Mammary epithelial cell (primary cell): ENCODE results near the gene KCNIP1.

ENCODE experiments used
- CTCF ChIP-seq, 2 donors: IDR thresholded peaks in 1 of 2; conservative IDR thresholded peaks in 1 of 2; 2 replicates each; pipeline ENCODE4 v1.5.1; 2011 to 2012; ENCODE audit warnings: inconsistent platforms in 2 of 2, low read length in 2 of 2, mild to moderate bottlenecking in 2 of 2, control low read depth in 1 of 2, low read depth in 1 of 2; ENCODE audit not compliant: insufficient read depth in 1 of 2; ENCODE audit errors: extremely low read depth in 1 of 2
- EZH2 ChIP-seq: IDR thresholded peaks from 2 replicates; pipeline ENCODE4 v1.6.1; 2012; ENCODE audit warnings: low read length, inconsistent platforms, borderline replicate concordance

- TF ChIP-seq EZH2 (no peak), CTCF (conservative IDR thresholded peaks at IDR 0.05 in 1 of 2, IDR thresholded peaks at IDR 0.05 in 1 of 2; ENCODE audit: extremely low read depth in 1 of 2, insufficient read depth in 1 of 2, low read depth in 1 of 2, low read length in 2 of 2) (no peak)
Observed at GRCh38 chr5:170466988-170467707, 36.7 kb upstream of the KCNIP1 start.
